Prostate gland (tissue), 2 donors: ENCODE results near the gene PLPP7. TPM values are rescaled to one million over a fixed set of nuclear protein-coding genes. Genes with fewer than 3 reads are reported as not detected.
A peak's percentile ranks its signal among the peaks of the same experiment; 100 is the strongest.
"Not testable (repeated sequence)": the region's sequence is repeated elsewhere in the genome, so short reads cannot be mapped to it uniquely, and the experiment has no call there.

Source experiments
- DNase-seq: peaks from one replicate; pipeline ENCODE4 v3.0.0-alpha.2; 2019; ENCODE audit warnings: low spot score
- H3K27ac ChIP-seq, 2 donors: fragments of 200-600 bp; sonication (generic); 2 replicates each; pipeline ENCODE4 v1.5.1; 2017 to 2019
- H3K27me3 ChIP-seq: fragments of 200-600 bp; sonication (generic); replicated peaks from 2 replicates; pipeline ENCODE4 v1.5.1; 2019; ENCODE audit not compliant: insufficient read depth
- H3K36me3 ChIP-seq, 2 donors: fragments of 200-600 bp; sonication (generic); 1 replicate in 1 of 2; 2 replicates in 1 of 2; pipeline versions ENCODE4 v1.5.1 to v1.8.1; 2017 to 2019
- H3K4me1 ChIP-seq: fragments of 200-600 bp; sonication (generic); replicated peaks from 2 replicates; pipeline ENCODE4 v1.5.1; 2019
- H3K4me3 ChIP-seq, 2 donors: fragments of 200-600 bp; sonication (generic); 2 replicates each; pipeline ENCODE4 v1.5.1; 2017 to 2019
- H3K9me3 ChIP-seq: fragments of 200-600 bp; sonication (generic); 2 replicates; pipeline ENCODE4 v1.5.1; 2017
- POLR2A ChIP-seq: fragments of 450-650 bp; IDR thresholded peaks from one replicate; pipeline ENCODE4 v1.6.1; 2016; ENCODE audit warnings: antibody characterized with exemption, mild to moderate bottlenecking
- POLR2AphosphoS5 ChIP-seq: sonication (generic); formaldehyde crosslinking; IDR thresholded peaks from one replicate; pipeline ENCODE4 v1.6.1; 2017; ENCODE audit warnings: antibody characterized with exemption
- WGBS: methylation state at CpG from one replicate; pipeline ENCODE4 v1.1.5; 2018; 5-methylcytosine and 5-hydroxymethylcytosine counted together
- intact Hi-C: fragments of 100-400 bp; cut with DNase I; formaldehyde crosslinking; loops from one replicate; pipeline ENCODE4 v1.14.2; 2022
- total RNA-seq, 2 donors: library from RNA; depleted of rRNA; stranded (reverse); fragments of >200 nt; gene quantifications; one replicate each; pipeline ENCODE4 v1.1.0, GENCODE V29; 2016
- TF ChIP-seq, protein P1 (sequence below), 4 experiments: fragments of 200-600 bp in 2 of 4; fragments of 450-650 bp in 2 of 4; sonication (generic) in 2 of 4; IDR thresholded peaks; 1 replicate in 3 of 4; 2 replicates in 1 of 4; pipeline ENCODE4 v1.5.1; 2016 to 2019; ENCODE audit warnings: antibody characterized with exemption in 4 of 4, mild to moderate bottlenecking in 2 of 4, moderate library complexity in 2 of 4

The PLPP7 gene
- total RNA-seq, 2 donors from 2014 or later = 2.0 to 32.5 TPM

DNA sequence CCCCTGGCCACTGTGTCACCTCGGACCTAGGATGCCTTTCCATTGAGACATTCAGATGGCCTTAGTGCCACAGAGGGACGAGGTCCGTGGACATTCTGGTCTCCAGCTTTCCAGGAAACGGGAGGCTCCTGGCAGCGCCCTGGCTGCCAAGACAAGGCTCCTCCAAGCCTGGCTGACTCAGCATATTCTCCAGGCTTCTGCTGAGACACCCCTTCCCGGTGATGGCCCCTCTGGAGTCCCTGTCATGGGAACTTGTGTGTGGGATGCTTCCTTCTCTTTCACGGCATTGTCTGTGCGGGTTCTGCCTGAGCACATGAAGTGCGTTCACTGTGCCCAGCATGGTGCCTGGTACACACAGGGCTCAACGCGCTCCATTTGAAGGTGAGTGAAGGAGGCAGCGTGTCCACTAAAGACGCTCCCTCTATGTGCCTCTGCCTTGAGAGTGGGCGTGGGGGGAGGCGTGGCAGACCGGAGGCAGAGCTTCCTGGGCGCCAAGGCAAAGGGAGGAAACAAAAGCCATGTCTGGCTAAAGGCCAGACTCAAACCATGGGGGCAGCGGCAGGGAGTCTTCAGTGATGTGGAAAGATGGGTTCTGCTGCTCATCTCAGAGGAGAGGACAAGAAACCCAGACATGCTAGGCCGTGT is 58.0 kb downstream of the PLPP7 start:
- DNase-seq = no peak
- intact Hi-C loops = loop anchor here (5.0 kb wide), 1 partner anchor 395 kb away; the partner anchor contains the start of gene RAPGEF1
- Histone ChIP-seq H3K27me3 (no peaks in the 10 kb centered on the region), H3K36me3 (no peaks in the 10 kb centered on the region), H3K4me1 (no peaks in the 10 kb centered on the region), H3K27ac (no peak overlapping the region), H3K4me3 (no peak overlapping the region), H3K9me3 (no peaks in the 10 kb centered on the region)
- 66% methylated on average over 17 of the region's 19 CpGs for WGBS
- TF ChIP-seq, protein P1, sequence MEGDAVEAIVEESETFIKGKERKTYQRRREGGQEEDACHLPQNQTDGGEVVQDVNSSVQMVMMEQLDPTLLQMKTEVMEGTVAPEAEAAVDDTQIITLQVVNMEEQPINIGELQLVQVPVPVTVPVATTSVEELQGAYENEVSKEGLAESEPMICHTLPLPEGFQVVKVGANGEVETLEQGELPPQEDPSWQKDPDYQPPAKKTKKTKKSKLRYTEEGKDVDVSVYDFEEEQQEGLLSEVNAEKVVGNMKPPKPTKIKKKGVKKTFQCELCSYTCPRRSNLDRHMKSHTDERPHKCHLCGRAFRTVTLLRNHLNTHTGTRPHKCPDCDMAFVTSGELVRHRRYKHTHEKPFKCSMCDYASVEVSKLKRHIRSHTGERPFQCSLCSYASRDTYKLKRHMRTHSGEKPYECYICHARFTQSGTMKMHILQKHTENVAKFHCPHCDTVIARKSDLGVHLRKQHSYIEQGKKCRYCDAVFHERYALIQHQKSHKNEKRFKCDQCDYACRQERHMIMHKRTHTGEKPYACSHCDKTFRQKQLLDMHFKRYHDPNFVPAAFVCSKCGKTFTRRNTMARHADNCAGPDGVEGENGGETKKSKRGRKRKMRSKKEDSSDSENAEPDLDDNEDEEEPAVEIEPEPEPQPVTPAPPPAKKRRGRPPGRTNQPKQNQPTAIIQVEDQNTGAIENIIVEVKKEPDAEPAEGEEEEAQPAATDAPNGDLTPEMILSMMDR (IDR thresholded peaks at IDR 0.05) = no peak
- TF ChIP-seq POLR2A (no peak), POLR2AphosphoS5 (no peak)

DNA sequence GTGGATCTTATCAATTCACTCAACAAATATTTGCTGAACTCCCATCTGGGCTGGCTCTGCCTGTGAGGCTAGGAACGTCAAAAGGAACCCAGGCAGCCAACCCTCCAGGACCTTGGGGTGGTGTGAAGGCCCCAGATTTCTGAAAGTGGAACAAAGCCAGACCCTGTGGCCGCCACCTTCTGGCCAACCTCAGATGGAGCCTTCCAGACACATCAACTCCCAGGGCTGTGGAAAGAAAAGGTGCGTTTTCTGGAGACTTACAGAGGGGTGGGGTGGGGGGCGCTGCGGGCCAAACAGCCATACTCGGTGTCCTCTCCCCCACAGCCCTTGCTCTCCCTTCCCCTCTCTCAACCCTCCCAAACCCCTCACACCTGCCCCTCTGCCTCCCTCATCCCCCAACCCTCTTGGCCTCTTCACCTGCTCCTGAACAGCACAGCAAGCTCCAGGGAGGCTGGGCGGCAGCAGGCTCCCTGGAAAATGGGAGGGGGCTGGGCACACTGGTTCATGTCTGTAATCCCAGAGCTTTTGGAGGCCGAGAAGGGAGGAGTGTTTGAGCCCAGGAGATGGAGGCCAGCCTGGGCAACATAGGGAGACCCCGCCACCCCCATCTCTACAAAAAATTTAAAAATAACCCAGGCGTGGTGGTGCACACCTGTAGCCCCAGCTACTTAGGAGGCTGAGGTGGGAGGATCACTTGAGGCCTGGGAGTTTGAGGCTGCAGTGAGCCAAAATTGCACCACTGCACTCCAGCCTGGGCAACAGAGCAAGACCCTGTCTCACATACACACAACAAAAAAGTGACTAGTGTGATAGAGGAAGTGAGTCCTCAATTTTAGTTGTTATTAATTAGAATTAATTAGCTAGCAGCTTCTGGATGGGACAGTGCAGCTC is 59.4 kb downstream of the PLPP7 start:
- H3K27me3 ChIP-seq = no peaks in the 10 kb centered on the region
- H3K4me3 ChIP-seq = no peak overlapping the region
- DNase-seq = no peak
- no peaks in the 10 kb centered on the region for H3K9me3 ChIP-seq
- 78% methylated on average over 10 of the region's 10 CpGs for WGBS
- no peaks in the 10 kb centered on the region for H3K4me1 ChIP-seq
- H3K36me3 ChIP-seq = no peaks in the 10 kb centered on the region
- no peak for TF ChIP-seq POLR2AphosphoS5
- TF ChIP-seq, protein P1 (IDR thresholded peaks at IDR 0.05) = no peak
- no peak for TF ChIP-seq POLR2A
- intact Hi-C loops = loop anchor here (5.0 kb wide), 1 partner anchor 393 kb away; the partner anchor contains the start of gene RAPGEF1
- H3K27ac ChIP-seq = no peak overlapping the region

DNA sequence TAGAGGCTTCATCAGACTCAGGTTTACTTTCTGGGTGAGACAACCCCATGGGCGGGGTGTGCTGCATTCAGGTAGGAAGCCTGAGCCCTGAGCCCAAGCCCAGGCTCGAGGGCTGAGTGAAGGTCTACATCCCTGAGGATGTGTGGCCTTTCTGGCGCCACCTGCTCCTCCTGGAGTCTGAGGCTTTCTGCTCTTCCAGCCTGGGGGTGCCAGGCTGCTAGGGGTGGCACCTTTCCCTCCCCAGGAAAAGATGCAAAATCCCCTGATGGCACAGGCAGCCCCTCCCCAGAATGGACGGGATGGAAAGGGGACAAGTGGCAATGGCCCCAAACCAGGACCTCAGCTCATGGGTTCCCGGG is 60.0 kb downstream of the PLPP7 start:
- H3K4me1 ChIP-seq = no peaks in the 10 kb centered on the region
- intact Hi-C loops = loop anchor here (5.0 kb wide), 1 partner anchor 393 kb away; the partner anchor contains the start of gene RAPGEF1
- no peaks in the 10 kb centered on the region for H3K27me3 ChIP-seq
- H3K9me3 ChIP-seq = no peaks in the 10 kb centered on the region
- no peaks in the 10 kb centered on the region for H3K36me3 ChIP-seq
- WGBS = 64% methylated on average over 5 of the region's 5 CpGs
- TF ChIP-seq, protein P1 (IDR thresholded peaks at IDR 0.05) = no peak
- TF ChIP-seq POLR2AphosphoS5 (no peak), POLR2A (no peak)
- no peak overlapping the region for H3K27ac ChIP-seq
- no peak for DNase-seq
- H3K4me3 ChIP-seq = peak overlapping the region in 1 of 2 donors; percentile 27

DNA sequence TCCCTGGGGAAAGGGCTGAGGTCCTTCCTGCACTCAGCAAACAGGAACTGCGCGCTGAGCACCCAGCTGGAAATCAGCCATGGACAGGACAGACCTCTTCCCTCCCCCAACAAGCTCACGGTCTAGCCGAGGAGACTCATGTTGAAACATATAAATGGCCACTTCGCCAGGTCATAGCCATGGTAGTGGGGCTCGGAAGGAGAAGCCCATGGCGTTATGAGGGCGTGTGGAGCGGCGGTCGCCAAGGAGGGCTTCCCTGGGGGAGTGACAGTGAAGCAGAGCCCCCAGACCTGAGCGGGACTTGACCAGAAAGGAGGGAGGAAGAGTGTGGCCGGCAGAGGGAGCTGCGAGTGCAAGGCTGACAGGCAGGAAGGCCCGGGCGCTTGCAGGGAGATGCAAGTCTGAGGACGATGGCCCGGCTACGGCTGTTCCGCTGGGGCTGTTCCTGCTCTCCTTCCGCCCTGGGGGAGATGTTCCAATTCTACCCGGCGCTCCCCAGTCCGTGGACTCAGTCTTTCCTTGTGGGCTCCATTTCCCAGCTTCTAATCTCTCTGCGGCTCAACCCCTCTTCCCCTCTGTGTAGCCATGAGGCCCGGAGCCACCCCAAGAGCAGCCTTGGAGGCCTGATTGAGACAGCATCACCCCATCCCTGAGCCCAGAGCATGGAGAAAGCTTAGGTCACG is 60.5 kb downstream of the PLPP7 start:
- TF ChIP-seq POLR2A (no peak), POLR2AphosphoS5 (peak; percentile 62)
- TF ChIP-seq, protein P1 (IDR thresholded peaks at IDR 0.05) = peak; percentile 61 to 93 (median 88)
- H3K4me1 ChIP-seq = no peaks in the 10 kb centered on the region
- H3K9me3 ChIP-seq = no peaks in the 10 kb centered on the region
- 9% methylated on average over 27 of the region's 27 CpGs for WGBS
- no peaks in the 10 kb centered on the region for H3K36me3 ChIP-seq
- intact Hi-C loops = loop anchor here (1.0 to 10.0 kb wide), 3 partner anchors 125 to 392 kb away; partner anchors contain the start of gene RAPGEF1
- H3K27me3 ChIP-seq = no peaks in the 10 kb centered on the region
- peak overlapping the region in 1 of 2 donors; percentile 33 for H3K27ac ChIP-seq
- peak; percentile 91 for DNase-seq
- H3K4me3 ChIP-seq = peak overlapping the region; percentile 8 to 27

DNA sequence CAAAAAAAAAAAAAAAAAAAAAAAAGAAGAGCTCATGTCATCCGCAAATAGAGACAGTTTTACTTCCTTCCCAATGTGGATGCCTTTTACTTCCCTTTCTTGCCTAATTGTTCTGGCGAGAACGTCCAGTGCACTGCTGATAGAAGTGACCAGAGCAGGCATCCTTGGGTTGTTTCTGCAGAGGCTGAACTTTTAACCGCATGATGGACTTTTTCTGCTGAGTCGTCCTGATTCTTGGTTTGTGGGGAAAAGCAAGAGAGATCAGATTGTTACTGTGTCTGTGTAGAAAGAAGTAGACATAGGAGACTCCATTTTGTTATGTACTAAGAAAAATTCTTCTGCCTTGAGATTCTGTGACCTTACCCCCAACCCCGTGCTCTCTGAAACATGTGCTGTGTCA is 67.0 kb downstream of the PLPP7 start:
- not testable (repeated sequence) for H3K4me3 ChIP-seq, H3K36me3 ChIP-seq, H3K27ac ChIP-seq, H3K4me1 ChIP-seq, H3K27me3 ChIP-seq, DNase-seq, H3K9me3 ChIP-seq
- WGBS = 62% methylated on average over 5 of the region's 6 CpGs
- intact Hi-C loops = loop anchor here (10.0 kb wide), 1 partner anchor 118 kb away; no protein-coding TSS in a partner anchor
